Spleen (tissue), 7 donors: ENCODE results near the gene CRYBG1.

Source experiments
- CTCF ChIP-seq, 11 experiments: fragments of 200-600 bp in 7 of 11; fragments of 450-650 bp in 4 of 11; sonication (generic) in 4 of 11; IDR thresholded peaks in 8 of 11; conservative IDR thresholded peaks in 3 of 11; 1 replicate in 7 of 11; 2 replicates in 4 of 11; pipeline versions ENCODE4 v1.4.0 to v1.8.0; 2016 to 2021; ENCODE audit warnings: antibody characterized with exemption in 11 of 11, inconsistent platforms in 4 of 11, mild to moderate bottlenecking in 1 of 11
- POLR2A ChIP-seq, 3 donors: fragments of 450-650 bp; IDR thresholded peaks; one replicate each; pipeline ENCODE4 v1.5.1; 2017; ENCODE audit warnings: antibody characterized with exemption in 3 of 3, mild to moderate bottlenecking in 1 of 3
- donor health status: DM: no; HTN: no; CAD: no; lungs with moderate emphysema.
- donor health status: DM: no; HTN: no; CAD: no.
- donor health status: DM: no; HTN: no; CAD: no.

GRCh38 chr6:106318061-106318460 lies 42.5 kb upstream of the CRYBG1 start:
- TF ChIP-seq CTCF (IDR thresholded peaks at IDR 0.05 in 8 of 11, conservative IDR thresholded peaks at IDR 0.05 in 3 of 11) (no peak), POLR2A (IDR thresholded peaks at IDR 0.05) (no peak)
